Epidermal melanocyte (primary cell): ENCODE measurements around the gene ILRUN.
"Not testable (repeated sequence)": the region's sequence is repeated elsewhere in the genome, so short reads cannot be mapped to it uniquely, and the experiment has no call there.

Source experiments
- DNase-seq: peaks from one replicate; pipeline ENCODE4 v3.0.0; 2011; ENCODE audit warnings: low spot score; ENCODE audit not compliant: insufficient read length

ILRUN gene

GRCh38 chr6:34697904-34698559 lies 1.5 kb upstream of the ILRUN start:
- no peak for DNase-seq

DNA sequence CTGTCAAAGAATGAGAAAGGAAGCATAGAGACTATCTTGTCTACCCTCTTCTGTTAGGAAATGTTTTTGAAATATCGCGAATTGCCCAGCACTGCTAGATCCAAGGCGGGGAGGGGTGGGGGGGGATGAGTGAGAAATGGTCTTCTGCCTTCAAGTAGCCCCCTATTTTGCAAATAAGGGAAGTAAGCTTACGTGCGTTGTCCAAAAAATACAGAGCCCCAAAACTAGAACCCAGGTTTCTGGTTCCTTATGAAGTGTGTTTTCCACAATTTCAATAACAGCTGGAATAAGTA lies 923 bp upstream of the ILRUN start:
- no peak for DNase-seq

DNA sequence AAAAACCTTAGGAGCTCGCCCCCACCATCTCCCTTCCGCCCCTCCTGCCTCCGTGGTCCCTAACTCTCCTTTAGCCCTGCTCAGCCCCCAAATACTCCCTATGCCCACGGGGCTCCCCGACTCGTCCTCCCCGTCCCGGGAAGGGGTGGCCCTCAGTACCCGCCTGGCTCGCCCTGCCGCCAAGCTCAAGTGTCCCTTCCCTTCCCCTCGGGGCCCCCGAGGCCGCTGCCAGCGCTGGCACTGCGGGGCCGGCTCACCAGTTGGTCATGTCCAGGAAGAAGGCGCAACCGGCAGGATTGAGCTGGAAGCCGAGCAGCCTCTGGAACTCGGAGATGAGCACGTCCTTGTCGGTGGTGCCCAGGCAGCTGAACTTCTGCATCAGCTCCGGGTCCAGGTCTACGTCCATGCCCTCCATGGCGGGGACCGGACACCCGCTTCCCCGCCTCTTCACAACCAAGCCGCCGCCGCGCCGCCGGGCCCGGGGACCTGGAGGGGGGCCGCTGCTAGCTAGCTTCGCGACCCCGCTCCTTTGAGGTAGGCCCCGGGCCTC lies 303 bp downstream of the ILRUN start:
- no peak for DNase-seq

DNA sequence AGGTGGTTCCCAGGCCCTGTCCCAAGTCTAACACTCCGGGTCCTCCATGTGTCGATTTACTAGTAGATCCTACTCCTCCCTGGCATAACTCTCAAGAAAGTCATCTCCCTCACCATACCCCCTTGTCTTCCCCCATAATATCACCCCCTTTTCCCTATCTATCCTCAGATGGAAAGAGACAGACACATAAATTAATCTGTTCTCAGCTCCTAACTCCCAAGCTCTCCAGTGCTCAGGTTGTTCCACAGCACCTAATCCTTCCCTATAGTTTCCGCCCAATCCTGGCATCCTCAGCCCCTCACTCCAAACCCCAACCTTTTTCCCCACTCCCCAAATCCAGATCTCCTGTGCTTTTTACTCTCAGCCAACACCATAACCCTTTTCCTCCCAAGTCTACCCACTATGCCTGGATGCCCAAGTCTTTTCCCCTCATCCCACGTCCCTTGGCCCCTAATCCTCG lies 808 bp downstream of the ILRUN start:
- no peak for DNase-seq

DNA sequence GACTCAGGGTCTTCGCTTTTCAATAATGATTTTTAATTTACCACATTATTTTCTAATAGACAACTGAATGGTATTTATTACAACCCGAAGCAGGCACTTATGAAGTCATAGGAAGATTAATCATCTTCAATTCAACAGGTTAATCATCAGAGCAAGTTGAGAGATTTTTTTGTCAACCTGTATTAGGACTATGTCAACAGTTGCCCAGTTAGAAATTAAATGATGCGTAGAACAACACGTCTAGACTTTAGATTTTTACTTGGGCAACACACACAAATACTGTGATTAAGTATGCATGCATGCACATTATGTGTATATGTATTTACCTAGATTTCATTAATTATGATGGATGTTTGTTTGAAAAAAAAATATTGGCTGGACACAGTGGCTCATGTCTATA lies 4.3 kb downstream of the ILRUN start:
- no peak for DNase-seq

- DNase-seq = no peak
Measured at GRCh38 chr6:34689742-34690141, 6.8 kb downstream of the ILRUN start.

GRCh38 chr6:34688956-34689355 lies 7.6 kb downstream of the ILRUN start:
- DNase-seq = no peak

DNA sequence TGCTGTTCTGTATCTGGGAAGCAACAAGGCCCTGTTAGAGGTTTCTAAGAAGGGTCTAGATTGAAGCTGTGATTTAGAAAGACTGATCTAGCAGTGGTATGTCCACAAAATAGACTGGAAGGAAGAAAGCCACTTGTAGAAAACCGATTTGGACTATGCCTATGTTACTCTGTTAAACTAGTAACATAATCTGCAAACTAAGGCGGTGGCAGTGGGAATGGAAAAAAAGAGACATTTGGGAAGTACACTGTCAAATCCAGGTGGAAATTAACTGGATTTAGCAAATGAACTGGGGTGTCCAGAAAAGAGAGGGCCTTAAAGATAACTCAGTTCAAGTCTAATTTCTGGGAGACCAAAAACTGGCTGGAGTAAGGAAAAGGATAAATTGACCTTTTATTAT lies 11.6 kb downstream of the ILRUN start:
- DNase-seq = no peak

DNA sequence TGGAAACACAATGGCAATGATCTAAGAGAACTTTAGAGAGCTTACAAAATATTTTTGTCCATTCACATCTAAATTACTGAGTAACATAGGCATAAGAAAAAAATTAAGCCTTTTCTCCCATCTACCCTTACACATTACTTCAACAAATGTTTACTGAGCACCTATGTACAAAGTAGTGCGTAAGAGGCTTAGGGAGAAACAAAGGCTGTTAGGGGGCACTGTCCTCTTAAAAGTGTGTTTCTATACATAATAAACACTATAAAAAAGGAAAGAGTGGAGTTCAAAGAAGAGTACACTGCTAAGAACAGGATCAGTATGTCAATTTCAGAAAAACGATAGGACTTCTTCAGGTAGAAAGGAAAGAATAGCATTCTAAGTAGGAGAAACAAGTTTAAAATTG lies 12.2 kb downstream of the ILRUN start:
- no peak for DNase-seq

DNA sequence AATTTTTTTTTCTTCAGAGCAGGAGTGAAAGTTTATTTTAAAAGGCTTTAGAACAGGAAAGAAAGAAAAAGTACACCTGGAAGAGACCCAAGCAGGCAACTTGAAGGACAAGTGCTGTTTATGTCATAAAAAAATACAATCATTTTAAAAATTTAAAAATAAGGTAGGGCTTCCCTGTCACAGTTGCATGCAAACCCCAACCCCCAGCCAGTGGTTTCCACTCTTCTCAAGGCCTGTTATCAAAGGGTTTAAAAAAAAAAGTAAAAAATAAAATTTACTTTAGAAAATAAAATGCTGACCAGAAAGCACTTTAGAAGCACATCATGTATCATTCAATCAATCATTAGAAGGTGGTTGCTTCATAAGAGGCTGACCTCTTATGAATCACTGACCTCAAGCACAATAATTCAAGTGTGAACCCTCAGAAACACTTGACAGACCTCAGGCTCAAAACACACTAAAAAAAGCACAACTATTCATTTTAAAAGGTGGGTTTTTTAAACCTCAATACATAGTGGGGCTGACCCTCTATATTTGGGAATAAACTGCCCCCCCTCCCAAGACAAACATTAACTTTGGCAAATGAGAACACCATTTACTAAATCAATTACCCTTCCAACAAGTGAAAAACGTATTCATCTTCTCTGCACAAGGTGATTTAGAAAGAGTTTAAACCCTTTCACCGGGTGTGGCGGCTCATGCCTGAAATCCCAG lies 15.6 kb downstream of the ILRUN start:
- no peak for DNase-seq

DNA sequence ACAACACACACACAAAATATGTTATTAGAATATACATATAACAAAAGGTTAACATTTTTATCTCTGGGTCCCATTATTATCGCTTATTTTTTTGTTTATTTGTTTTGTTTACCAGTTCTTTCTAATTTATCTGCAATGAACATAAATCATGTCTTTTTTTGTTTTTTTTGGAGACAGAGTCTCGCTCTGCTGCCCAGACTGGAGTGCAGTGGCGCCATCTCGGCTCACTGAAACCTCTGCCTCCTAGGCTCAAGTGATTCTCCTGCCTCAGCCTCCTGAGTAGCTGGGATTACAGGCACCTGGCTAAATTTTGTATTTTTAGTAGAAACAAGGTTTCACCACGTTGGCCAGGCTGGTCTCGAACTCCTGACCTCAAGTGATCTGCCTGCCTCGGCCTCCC lies 16.3 kb downstream of the ILRUN start:
- not testable (repeated sequence) for DNase-seq

DNA sequence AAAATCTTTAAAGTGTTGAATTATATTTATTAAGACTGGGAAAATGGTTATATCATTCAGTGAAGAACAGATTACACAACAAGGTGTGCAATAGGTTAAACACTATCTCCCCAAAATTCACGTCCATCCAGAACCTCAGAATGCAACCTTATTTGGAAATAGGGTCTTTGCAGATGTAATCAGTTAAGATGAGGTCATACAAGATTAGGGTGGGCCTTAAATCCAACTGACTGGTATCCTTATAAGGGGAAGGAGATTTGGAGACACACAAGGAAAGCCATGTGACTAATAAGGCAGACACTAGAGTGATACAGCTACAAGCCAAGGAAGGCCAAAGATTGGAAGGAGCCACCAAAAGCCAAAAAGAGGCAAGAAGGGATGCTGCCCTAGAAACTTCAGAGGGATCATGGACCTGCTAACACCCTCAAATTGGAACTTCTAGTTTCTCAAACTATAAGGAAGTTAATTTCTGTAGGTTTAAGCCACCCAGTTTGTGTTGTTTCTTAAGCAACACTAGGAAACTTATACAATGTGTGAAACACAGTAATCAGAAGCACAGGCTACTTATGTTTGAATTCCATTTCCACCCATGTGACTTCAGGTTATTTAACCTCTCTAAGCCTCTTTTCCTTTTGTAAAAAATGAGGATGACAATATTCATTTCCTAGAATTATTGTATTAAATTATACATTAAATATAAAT lies 16.9 kb downstream of the ILRUN start:
- DNase-seq = no peak

GRCh38 chr6:34676140-34676539 lies 20.4 kb downstream of the ILRUN start:
- no peak for DNase-seq

DNA sequence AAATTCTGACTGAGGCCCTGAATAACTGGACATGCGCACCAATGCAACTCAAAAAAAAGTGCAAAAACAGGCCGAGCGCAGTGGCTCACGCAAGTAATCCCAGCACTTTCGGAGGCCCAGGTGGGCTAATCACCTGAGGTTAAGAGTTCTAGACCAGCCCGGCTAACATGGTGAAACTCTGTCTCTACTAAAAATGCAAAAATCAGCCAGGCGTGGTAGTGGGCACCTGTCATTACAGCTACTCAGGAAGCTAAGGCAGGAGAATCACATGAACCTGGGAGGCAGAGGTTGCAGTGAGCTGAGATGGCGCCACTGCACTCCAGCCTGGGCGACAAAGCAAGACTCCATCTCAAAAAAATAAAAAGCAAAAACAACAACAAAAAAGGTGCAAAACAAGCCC lies 21.6 kb downstream of the ILRUN start:
- not testable (repeated sequence) for DNase-seq

DNA sequence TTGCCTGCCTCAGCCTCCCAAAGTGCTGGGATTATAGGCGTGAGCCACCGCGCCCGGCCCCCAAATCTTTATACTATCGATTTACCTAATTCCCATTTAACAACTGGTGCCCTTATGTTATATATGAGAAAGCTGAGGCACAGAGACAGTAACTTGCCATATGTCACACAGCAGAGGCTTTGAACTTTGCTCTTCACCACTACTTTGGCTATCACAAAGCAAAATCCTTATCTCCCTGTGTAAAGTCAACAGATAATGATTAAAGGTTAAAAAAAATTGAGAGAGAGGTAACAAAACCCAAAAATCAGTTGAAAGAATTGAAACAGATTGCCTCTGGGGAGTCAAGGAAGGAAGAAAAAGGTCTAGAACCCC lies 22.3 kb downstream of the ILRUN start:
- no peak for DNase-seq

DNA sequence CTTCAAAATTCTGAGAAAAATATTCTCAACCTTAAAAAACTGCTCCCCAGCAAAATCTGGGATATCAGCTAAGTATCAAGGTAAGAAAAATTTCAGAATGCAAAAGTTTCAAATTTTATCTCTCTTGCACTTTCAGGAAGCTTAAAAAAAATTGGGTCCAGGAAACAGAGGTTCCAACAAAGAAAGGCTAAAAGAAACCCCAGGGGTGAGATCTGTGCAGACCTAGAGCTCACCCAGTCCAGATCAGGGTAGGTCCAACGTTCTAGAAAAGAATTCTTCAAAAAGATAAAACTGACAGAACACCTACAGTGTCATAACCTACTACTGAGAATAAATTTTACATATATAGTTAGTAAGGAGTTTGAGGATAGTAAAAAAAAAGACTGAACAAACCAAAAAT lies 23.5 kb downstream of the ILRUN start:
- no peak for DNase-seq

DNA sequence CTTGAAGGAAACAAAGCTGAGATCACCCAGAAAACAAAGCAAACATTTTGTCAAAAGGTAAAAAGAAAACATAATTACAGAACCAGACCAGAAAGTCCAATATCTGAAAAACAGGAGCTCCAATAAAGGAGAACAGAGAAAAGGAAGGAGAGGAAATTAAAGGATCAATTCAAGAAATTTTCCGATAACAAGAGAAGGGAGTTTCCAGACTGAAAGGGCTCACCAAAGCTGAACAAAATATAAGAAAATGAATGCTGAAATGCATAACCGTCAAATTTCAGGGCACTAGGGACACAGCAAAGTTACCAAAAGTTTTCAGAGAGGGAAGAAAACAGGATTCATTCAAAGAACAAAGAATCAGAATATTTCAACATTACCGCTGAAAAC lies 23.9 kb downstream of the ILRUN start:
- DNase-seq = no peak

DNA sequence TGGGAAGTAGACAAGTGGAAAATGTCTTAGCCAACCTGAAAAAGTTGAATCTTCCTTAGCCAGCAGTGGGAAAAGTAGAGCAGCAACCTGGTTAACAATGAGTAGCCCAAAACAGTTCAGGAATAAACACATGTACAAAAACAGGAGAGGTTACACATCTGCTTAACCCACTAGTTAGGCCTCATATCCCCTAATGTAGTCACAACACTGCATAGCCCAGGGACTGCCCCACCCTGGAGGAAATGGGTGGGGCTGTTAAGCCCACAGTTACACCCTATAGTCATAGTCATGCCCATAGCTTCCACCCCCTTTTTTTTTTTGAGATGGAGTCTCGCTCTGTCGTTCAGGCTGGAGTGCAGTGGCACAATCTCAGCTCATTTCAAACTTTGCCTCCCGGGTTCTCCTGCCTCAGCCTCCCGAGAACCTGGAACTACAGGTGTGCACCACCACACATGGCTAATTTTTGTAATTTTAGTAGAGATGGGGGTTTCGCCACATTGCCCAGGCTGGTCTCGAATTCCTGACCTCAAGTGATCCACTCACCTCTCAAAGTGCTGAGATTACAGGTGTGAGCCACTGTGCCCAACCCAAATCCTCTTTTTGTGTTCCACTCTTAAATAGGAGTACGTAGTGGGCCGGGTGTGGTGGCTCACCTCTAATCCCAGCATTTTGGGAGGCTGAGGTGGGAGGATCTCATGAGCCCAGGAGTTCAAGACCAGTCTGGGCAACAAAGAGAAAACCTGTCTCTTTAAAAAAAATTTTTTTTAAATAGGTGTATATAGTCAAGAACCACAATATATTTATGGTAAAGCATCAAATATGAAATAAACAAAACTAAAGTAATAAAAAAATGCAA lies 24.5 kb downstream of the ILRUN start:
- no peak for DNase-seq

DNA sequence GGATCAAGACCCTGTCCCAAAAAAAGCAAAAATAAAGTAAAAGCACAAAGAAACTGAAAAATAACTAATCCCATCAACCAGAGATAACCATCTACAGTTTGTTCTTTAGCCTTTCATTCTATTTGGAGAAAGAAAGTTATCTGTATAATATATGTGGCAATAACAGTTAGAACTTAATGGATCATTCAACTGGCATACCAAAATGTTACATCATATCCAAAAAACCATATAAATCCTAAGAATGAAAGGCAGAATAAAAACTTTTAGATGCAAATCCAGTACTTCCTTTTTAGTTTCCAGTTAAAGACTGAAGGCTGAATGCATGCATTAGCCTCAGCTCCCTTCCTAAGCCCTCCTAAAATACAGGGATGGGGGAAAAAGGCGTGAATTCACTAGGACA lies 25.2 kb downstream of the ILRUN start:
- DNase-seq = no peak

GRCh38 chr6:34668799-34669198 lies 27.8 kb downstream of the ILRUN start:
- DNase-seq = not testable (repeated sequence)

DNA sequence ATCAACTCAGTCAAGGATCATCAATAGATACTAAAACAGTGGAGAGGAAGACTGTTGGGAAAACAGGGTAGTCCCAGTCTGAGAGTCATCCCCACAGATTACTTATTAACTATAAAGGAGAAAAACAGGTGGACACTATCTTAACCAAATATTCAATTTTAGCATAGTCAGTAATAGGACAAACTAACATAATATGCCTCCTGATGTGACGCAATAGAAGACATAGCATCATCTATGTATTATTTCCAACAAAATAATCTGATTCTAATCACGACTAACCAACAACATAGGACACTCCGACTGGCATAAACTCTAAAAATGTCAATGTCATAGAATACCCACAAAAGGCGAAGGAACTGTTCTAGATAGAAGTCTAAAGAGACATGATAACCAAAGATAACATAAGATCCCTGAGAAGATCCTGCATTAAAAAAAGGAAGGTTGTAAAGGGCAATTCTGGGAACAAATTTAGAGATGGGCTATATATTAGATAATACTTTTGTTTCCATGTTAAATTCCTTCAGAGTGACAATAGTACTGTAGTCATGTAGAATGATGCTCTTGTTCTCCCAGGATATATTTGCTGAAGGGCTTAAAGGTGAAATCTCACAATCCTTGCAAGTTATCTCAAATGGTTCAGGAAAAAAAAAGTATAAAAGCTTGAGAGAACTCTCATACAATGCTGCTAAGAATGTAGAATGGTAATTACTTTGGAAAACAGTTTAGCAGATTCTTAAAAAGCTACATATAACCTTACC lies 28.9 kb downstream of the ILRUN start:
- no peak for DNase-seq
